NCI-H2227 treated with DMSO at 0.1 percent for 48 hours (cell line): ENCODE data around the gene SLMAP.

ENCODE experiments used
- DNase-seq: peaks from one replicate; lab custom pipeline; 2025; lab: John Stamatoyannopoulos, UW

SLMAP gene

DNA sequence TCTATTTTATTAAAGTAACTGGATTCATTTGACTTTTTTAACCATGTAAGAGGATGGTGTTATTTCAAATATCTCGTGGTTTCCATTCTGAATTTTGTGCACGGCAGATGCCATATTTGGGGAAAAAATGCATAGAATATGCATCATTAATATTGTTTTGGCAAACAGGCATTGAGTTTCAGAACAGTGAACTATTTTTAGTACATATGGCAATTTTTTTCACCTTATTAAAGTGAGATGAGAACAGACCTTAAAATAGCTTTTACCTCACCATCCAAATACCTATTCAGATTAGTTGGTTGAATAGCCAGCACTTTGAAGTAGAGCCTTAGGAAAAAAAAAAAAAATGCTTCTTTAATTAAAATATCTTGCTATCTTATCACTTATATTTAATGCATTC is 134.8 kb downstream of the SLMAP start:
- no peak for DNase-seq

DNA sequence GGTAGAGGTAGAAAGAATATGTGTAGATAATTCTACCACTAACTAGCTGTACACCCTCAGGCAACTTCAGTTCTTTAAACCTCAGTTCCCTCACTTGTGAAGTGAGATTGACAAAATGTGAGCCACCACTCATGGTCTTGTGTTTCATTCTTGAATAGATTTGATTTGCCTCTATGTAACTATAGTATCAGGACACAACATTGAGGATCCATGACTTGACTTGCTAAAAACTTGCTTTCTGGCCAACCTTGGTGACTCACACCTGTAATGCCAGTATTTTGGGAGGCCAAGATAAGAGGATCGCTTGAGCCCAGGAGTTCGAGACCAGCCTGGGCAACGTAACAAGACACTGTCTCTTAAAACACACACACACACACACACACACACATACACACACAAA is 136.3 kb downstream of the SLMAP start:
- no peak for DNase-seq

DNA sequence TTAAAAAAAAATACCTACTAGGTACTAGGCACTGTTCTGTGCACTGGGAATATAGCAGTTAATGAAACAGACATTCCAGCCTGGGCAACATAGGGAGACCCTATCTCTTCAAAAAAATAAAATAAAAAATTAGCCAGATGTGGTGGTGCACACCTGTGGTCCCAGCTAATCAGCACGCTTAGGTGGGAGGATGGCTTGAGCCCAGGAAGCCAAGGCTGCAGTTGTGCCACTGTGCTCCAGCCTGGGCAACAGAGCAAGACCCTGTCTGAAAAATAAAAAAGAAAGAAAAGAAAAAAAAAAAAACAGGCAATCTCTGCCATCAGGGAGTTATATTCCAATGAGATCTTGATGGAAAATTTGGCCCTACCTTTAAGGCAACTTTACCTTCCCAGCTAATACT is 137.0 kb downstream of the SLMAP start:
- DNase-seq = no peak

DNA sequence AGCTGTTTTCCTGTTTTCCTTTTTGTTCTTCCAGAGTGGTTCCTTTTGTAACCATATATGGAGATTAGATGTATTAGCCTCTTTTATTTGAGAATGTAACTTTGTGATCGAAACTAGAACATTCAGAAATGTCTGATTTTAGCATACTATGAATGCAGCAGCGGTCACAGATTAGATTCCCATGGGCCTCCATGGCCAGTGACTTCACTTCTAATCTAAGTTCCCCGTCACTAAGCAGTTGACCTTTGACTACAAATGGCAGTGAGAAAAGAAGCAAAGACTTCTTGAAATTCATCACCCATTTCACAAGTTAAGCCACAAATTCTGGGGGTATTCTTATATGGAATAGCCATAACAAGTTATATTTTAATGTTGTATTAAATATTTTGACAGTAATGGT is 137.6 kb downstream of the SLMAP start:
- no peak for DNase-seq

DNA sequence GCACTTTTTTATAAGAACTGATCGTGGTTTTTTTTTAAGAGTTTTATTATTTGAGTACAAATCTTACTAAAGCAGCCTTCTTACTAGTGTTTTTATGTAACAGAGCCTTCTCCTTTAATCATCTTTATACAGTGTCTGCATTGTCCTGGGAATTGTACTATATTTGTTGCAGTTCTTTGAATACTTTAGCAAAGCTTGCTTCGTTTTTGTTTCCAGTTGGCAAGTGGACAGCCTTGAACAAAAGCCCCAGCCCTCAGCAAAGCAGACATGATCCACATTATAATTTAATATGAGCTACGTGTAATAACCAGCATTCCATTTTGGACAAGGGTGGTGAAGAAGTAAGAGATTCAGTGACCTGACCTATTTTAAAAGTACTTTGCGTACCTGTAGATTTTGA is 139.9 kb downstream of the SLMAP start:
- no peak for DNase-seq

DNA sequence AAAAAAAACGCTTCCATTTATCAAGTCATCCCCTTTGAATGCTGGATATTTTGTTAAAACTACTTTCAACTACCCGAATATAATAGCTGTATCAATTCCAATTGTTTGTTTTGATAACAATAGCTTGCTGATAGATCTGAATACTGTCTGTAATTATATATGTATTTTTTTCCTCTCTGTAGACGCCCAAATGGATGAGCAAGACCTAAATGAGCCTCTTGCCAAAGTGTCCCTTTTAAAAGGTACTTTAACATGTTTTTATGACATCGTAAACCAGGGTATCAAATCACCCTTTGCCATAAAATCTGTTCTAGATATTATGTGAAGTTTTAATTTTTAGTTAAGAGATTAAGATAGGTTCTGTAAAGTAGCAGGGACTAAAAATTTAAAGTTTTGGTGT is 140.6 kb downstream of the SLMAP start:
- DNase-seq = no peak

DNA sequence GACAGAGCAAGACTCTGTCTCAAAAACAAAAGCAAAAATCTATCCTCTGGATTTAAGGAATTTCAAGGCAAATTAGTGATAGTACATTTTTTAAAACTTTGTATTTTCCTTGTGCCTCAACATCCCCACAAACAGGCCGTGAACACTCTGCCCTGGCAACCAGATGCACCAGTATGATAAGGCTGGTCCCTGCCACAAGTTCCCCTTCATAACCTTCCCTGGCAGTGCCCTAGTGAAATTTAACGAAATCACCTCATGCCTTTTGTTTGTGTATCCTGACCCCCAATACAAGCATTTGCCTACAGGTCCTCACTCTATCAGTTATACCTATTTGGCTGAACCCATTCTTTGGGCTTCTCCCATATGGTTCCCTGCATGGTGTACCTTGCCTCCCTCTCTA is 144.7 kb downstream of the SLMAP start:
- no peak for DNase-seq

DNA sequence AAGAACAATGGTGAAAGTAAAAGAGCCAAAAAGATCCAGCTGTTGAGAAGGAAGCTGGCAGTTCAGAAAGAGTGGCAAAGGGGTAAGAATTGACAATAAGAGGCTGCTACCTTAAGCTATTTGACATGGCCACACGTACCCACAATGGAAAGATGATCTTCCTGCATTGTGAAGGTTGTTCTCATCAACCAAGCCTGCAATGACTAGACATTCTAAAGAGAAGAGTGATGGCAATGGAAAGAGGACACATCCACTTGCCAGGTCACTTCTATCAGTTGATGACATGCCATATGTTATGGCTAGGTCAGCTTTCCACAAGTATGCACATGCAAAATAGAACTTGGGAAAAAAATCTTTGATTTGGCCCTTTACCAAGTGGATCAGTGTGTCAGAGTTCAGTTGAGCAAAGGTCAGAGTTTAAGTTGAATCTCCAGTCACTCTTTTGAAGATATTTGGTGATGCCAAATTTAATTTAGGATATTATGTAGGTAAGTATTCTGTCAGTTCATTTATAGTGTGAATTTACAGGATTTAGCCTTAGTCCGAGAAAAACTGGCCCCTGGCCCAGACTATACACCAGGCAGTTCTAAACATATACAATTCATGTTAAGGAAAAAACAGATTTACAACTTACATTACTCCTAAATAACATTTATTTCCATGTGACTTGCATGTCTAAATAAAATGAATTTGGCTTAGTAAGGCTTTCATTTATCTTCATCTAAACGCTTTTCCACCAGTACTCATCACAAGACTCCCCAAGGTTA is 147.2 kb downstream of the SLMAP start:
- no peak for DNase-seq

DNA sequence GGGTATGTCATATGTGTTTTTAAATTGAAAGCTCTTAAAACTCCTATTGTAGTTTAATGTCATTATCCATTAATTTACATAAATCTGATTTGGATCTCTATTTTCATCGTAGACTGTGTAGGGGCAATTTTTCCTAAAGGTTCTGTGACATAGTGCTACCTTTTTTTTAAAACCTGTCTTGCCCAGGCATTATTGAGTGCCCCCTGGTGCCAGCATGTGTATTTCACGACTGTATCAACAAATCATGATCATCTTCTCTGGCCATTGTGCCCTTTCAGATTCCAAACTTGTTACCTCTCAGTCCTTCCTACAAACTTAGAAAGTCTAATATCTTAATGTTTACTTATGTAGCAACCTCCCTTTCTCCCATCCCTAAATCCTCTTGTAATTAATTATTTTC is 154.9 kb downstream of the SLMAP start:
- DNase-seq = no peak

DNA sequence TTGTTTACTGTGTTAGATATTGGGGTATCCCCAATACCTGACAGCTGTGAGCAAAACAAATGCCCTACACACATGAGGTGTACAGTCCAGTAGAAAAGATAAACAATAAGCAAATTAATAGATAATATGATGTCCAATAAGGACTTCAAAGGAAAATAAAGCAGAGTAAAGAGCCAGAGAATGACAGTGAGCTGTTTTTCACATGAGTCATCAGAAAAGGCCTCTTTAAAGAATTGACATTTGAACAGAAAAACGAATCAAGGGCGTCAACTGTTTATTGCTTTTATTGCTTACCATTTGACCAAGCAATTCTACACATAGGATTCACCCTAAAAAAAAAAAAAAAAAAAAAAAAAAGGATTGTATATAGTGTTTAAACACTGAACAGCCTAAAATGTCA is 155.5 kb downstream of the SLMAP start:
- DNase-seq = no peak

DNA sequence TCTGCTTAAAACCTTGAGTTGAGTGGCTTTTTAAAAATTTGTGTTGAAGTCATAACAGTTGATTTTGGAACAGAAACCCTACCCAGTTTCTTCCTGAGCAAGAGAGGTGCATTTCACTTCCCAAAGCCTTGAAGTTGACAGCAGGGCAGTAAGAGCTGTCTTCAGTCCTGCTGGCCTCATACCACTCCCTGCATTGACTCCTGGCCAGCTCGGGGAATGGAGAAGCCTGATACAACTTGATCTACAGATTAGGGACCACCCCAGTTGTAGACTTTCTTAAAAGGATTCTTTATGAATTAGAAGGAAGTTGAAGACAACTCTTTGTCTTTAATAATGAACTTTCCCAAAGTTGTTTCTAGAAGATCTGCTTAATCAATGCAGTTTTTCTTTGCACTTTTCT is 161.5 kb downstream of the SLMAP start:
- DNase-seq = no peak

DNA sequence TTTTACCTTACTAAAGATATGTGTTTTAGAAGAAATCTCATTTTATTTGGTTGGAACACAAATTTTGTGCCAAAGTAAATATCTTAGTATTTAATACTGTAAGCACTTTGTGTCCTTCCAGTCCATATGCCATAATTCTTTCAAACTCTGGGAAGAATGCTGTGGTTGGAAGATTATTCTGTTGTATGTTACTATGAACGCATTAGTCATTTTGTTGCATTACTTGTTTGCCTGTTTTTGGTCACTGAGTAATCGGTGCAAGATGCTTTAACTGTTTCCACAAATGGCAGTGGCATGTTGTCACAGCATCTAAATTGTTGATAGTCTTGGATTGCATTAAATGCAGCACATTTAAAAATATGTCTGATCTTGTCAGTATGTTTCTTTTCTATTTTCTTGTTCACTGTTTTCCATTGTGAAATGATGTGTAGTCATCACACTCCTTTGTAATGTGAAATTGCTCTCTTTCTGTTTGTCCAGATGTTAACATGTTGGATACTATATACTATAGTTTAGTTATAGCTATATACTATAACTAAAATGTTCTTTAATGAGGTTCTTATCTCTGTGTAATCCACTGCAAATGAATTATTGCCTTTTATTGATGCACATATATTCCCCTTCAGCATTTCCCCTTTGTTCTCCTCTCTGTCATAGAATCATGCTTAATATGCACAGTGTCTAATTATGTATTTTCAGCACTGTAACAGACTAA is 162.2 kb downstream of the SLMAP start:
- DNase-seq = no peak

DNA sequence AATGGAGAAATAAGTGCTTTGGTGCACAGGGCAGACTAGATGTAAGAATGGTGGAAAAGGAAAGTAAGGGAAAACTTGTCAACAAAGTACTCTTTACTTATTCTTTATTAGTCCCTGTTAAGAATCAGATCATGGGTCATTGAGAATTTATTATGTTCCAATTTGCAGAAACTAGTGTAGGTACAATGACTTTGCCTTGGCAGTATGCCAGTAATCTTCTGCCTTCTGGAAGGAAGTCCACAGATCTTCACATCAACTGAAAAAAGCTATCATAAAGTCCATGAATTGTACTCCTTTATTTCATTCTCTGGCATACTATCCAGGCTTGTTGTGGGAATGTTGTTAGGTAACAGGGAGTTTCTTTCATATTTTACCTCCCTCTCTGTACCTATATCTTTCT is 163.9 kb downstream of the SLMAP start:
- no peak for DNase-seq

DNA sequence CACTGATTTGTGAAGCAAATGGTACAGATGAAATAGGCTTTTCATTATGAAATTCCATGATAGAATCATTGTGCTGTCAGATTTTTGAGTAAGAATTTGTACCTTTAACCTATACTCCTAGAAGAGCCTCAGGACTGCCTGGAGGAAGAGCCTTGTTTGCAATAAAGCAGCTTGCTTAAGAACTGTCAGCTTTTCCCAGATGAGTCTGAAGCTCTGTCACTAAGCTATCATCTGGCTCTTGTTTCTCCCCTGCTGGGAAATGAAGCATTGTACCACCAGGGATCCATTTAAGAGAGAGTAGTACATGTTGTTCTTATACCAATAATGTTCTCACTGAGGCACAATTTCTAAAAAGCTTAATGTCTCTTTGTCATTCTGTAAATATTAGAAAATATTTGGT is 167.0 kb downstream of the SLMAP start:
- no peak for DNase-seq

DNA sequence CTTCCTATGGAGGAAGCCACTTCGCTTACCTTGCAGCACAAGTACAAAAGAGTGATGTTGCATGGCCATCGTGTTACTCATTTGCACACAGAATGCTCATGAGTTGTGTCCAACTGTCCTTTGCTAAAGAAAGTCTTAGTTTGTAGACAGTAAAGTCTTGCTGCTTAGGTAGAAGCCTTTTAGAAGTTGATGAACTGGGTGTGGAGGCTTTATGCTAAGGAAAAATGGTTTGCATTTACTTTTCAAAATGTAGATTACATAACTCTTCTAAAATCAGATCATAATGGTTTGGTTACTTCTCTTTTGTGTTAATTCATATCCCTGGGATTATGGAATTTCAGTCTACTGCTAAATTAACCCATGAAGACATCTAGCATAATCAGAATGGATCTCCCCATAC is 167.6 kb downstream of the SLMAP start:
- DNase-seq = no peak

DNA sequence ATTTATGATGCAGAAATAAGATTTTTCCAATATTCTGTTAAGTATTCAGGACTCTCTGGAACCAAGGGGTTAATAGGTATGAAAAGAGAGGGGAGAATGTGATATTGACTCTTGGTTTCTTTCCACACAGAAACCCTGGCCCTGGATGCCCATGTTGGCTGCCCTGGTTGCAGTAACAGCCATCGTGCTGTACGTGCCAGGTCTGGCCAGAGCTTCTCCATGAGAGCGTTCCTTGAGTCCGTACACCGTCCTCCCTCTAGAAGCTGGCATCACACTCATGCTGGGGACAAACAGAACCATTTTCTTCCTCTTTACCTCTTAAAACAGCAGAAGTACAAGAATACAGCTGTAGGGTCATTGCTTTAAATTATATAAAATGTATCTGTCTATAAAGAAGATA is 171.1 kb downstream of the SLMAP start:
- no peak for DNase-seq

DNA sequence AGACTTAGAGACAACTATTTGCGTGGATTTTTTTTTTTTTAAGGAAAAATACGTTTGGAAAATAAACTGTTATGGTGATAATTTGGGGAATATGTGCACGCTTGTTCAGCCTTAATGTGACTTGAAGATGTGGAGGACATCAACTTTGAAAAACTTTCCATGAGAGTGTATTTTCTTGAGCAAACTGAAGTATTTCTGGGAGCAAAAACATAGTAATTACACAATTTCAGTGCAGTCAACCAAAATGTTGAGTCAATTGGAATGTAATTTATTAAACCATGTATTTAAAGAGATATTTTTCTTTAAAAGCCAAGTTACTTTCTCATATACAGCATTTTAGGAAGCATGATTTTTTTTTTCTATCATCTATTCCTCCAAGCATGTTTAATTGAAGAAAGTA is 171.8 kb downstream of the SLMAP start:
- DNase-seq = no peak

DNA sequence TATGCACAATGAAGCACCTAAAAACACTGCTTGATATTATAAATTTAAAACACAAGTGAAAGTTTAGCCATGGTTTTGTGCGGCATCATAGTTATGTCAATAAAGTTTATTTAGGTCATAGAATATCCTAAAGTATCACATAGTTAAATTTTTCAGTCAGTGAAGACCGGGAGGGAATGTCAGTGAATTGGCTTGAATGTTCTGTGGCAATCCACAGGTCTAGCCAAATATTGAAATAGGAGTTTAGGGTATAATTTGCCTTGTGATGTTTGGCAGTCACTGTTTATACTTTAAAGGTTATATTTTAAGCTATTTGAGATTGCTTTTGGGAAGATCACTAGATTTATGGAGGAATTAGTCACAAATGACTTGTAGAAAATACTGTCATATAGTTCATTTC is 172.4 kb downstream of the SLMAP start:
- no peak for DNase-seq

DNA sequence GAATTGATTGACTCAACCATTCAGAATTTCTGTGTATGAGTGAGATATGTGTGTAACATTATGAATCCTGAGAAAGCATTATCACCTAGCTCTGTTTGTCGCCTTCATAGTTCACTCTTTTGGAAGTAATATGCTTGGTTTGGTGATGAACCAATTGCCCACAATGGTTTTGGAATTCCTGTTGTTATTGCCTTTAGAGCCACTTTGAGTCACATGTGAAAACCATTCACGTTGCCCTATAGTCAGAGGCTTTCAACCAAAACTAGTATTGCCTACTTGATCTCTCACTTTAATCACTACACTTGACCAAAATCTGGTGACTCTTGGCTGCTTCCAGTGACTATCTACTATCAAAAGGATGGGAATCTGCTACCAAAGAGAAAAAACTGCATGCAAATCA is 173.9 kb downstream of the SLMAP start:
- no peak for DNase-seq

DNA sequence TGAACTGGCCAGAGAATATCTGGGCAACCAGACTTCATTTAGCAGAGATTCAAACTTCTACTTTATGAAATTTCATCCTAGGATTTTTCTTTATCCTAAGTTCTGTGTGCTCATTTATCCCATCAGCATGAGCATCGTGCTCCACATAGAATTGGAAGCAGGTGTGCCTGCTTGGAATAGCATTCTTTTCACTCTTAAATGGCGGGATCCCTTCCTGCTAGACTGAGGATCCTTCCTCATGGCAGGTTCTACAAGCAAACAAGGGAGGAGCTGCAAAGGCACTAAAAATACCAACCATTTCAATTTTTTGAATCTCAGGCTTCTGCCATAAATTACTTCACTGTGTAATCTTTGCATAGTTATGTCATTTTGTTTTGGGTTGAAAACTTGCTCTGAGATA is 177.5 kb downstream of the SLMAP start:
- DNase-seq = no peak

DNA sequence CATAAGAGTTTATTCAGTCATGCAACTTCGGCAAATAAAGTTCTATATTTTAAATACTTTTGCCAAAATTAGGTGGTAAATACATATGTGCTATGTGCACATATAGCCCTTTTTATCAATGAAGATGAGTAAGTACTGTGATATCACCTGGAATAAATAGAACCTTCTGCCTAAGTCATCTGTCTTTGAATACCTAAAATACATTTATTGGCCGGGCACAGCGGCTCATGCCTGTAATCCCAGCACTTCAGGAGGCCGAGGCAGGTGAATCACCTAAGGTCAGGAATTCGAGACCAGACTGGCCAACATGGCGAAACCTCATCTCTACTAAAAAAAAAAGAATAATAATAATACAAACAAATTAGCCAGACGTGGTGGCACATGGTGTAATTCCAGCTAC is 178.3 kb downstream of the SLMAP start:
- no peak for DNase-seq

DNA sequence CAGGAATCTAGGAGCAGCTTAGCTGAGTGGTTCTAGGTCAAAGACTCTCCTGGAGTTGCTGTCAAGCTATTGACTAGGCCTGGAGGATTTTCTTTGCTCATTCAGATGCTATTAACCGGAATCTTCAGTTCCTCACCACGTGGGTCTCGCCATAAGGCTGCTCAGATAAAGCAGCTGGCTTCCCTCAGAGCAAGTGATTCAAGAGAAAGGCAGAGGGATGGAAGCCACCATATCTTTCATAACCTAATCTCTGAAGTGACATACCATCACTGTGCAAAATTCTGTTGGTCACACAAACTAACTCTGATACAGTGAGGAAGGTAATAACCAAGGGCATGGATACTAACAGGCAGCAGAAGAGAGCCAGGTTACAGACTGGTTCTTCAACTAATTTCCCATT is 179.4 kb downstream of the SLMAP start:
- no peak for DNase-seq

DNA sequence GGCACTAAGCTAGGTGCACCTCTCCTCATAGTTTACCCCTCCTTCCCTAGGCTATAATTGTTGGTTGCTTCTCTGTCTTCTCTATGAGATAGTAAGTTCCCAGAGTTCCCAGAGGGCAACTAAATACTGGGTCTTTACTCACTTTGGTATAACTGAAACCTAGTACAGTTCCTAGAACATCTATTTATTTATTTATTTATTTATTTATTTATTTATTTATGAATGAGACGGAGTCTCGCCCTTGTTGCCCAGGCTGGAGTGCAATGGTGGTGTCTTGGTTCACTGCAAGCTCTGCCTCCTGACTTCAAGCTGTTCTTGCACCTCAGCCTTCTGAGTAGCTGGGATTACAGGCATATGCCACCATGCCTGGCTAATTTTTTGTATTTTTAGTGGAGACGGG is 181.0 kb downstream of the SLMAP start:
- no peak for DNase-seq

DNA sequence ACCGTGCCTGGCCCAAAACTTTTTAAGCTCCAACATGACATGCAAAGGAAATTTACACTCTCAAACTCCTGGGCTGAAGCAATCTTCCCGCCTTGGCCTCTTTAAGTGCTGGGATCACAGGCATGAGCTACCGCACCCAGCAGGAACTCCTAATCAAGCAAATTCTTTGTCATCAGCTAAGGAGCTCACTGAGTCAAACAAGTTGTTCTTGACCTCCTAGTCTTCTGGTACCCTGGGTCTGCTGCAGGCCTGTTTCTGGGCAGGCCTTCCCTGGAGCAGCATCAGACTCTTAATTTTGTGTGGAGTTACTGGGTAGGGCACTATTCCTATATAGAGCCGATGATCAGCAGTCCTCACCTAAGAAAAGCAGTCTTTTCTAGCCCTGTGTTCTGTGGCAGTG is 183.7 kb downstream of the SLMAP start:
- no peak for DNase-seq
